IPS DF 4.7 (cell line): ENCODE data around the gene DIP2B.
"Not testable (repeated sequence)": the region's sequence is repeated elsewhere in the genome, so short reads cannot be mapped to it uniquely, and the experiment has no call there.

Experiments used
- DNase-seq: peaks from one replicate; pipeline ENCODE4 v3.0.0-alpha.2; 2013; ENCODE audit warnings: low spot score; ENCODE audit errors: extremely low read depth

DIP2B gene

GRCh38 chr12:50550530-50551223 is 45.9 kb downstream of the DIP2B start:
- no peak for DNase-seq

- DNase-seq, result no peak
These were observed 47.1 kb downstream of the DIP2B start for GRCh38 chr12:50551866-50552265.

GRCh38 chr12:50554651-50555050 is 49.9 kb downstream of the DIP2B start:
- no peak for DNase-seq

GRCh38 chr12:50555471-50555885 is 50.7 kb downstream of the DIP2B start:
- DNase-seq, result no peak

- DNase-seq, result no peak
These were observed 51.5 kb downstream of the DIP2B start for GRCh38 chr12:50556273-50556672.

- not testable (repeated sequence) for DNase-seq
These were observed 52.0 kb downstream of the DIP2B start for GRCh38 chr12:50556796-50557195.

GRCh38 chr12:50557421-50557820 is 52.6 kb downstream of the DIP2B start:
- no peak for DNase-seq

GRCh38 chr12:50558970-50559369 is 54.2 kb downstream of the DIP2B start:
- DNase-seq, result no peak

GRCh38 chr12:50562520-50563433 is 58.0 kb downstream of the DIP2B start:
- no peak for DNase-seq

- DNase-seq, result no peak
These were observed 58.6 kb downstream of the DIP2B start for GRCh38 chr12:50563434-50563787.

GRCh38 chr12:50564237-50564947 is 59.6 kb downstream of the DIP2B start:
- DNase-seq, result no peak

- DNase-seq, result no peak
These were observed 60.1 kb downstream of the DIP2B start for GRCh38 chr12:50564948-50565297.

- no peak for DNase-seq
These were observed 61.3 kb downstream of the DIP2B start for GRCh38 chr12:50566066-50566465.

- no peak for DNase-seq
These were observed 63.1 kb downstream of the DIP2B start for GRCh38 chr12:50567926-50568325.

GRCh38 chr12:50568338-50569091 is 63.7 kb downstream of the DIP2B start:
- no peak for DNase-seq

- DNase-seq, result no peak
These were observed 64.5 kb downstream of the DIP2B start for GRCh38 chr12:50569321-50569720.

- no peak for DNase-seq
These were observed 65.1 kb downstream of the DIP2B start for GRCh38 chr12:50569876-50570275.

- DNase-seq, result no peak
These were observed 67.0 kb downstream of the DIP2B start for GRCh38 chr12:50571786-50572185.

- DNase-seq, result no peak
These were observed 67.5 kb downstream of the DIP2B start for GRCh38 chr12:50572287-50572686.

GRCh38 chr12:50572760-50573159 is 68.0 kb downstream of the DIP2B start:
- no peak for DNase-seq

GRCh38 chr12:50573271-50573670 is 68.5 kb downstream of the DIP2B start:
- DNase-seq, result no peak
